ENCODE measurements around the gene OSBPL9.

The OSBPL9 gene

DNA sequence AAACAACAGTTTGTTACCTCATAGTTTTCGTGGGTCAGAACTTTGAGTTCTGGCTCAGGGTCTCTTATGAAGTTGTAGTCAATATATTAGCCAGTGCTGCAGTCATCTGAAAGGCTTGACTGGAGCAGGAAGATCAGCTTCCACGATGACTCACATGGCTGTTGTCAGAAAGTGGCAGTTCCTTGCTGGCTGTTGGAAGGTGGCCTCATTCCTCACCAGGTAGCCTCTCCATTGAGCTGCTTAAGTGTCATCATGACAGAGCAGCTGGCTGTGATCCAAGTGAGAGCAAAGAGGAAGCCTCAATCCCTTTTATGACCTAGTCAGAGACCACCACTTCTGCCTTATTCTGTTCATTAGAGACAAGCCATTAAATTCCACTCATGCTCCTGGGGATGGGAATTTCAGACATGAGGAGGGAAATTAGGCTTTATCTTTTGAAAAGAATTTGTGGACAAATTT, 5.6 kb downstream of the OSBPL9 start:
- no peak overlapping the region for H3K4me3 ChIP-seq (ENCODE audit: severe bottlenecking)
- ATAC-seq (ENCODE audit: low read depth) (peak; percentile 89), DNase-seq (ENCODE audit: low spot score) (peak; percentile 75)
- no peaks in the 10 kb centered on the region for H3K27me3 ChIP-seq (ENCODE audit: insufficient read depth, poor library complexity, severe bottlenecking)
- H3K9me3 ChIP-seq (ENCODE audit: severe bottlenecking): no peaks in the 10 kb centered on the region
- TF ChIP-seq, protein P1, sequence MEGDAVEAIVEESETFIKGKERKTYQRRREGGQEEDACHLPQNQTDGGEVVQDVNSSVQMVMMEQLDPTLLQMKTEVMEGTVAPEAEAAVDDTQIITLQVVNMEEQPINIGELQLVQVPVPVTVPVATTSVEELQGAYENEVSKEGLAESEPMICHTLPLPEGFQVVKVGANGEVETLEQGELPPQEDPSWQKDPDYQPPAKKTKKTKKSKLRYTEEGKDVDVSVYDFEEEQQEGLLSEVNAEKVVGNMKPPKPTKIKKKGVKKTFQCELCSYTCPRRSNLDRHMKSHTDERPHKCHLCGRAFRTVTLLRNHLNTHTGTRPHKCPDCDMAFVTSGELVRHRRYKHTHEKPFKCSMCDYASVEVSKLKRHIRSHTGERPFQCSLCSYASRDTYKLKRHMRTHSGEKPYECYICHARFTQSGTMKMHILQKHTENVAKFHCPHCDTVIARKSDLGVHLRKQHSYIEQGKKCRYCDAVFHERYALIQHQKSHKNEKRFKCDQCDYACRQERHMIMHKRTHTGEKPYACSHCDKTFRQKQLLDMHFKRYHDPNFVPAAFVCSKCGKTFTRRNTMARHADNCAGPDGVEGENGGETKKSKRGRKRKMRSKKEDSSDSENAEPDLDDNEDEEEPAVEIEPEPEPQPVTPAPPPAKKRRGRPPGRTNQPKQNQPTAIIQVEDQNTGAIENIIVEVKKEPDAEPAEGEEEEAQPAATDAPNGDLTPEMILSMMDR (IDR thresholded peaks at IDR 0.05; ENCODE audit: poor library complexity, severe bottlenecking): no peak
- H3K27ac ChIP-seq (ENCODE audit: poor library complexity, severe bottlenecking): peak overlapping the region; percentile 67
- no peaks in the 10 kb centered on the region for H3K36me3 ChIP-seq (ENCODE audit: low read depth)
- peaks cover 55% of the 10 kb centered on the region for H3K4me1 ChIP-seq (ENCODE audit: insufficient read depth, poor library complexity, severe bottlenecking)

DNA sequence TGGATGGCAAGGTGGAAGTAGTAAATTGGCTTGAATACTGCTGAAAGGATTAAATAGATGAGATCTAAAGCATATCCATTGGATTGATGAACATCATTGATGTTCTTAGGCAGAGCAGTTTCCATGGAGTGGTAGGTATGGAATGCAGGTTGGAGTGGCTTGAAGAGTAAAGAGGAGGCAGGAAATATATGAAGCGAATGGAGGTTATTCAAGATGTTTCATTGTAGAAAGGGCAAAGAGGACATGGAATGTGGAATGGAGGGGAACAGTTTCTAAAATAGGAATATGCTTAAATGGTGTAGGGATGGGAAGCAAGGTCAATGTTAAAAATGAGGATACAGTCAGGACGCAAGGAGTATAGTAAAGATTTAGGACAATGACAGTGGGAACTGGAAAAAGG, 6.1 kb downstream of the OSBPL9 start:
- Histone ChIP-seq H3K9me3 (ENCODE audit: severe bottlenecking) (no peaks in the 10 kb centered on the region), H3K4me1 (ENCODE audit: insufficient read depth, poor library complexity, severe bottlenecking) (peaks cover 55% of the 10 kb centered on the region), H3K36me3 (ENCODE audit: low read depth) (no peaks in the 10 kb centered on the region), H3K27ac (ENCODE audit: poor library complexity, severe bottlenecking) (peak overlapping the region; percentile 67), H3K27me3 (ENCODE audit: insufficient read depth, poor library complexity, severe bottlenecking) (no peaks in the 10 kb centered on the region), H3K4me3 (ENCODE audit: severe bottlenecking) (no peak overlapping the region)
- ATAC-seq (ENCODE audit: low read depth) (no peak), DNase-seq (ENCODE audit: low spot score) (no peak)
- TF ChIP-seq, protein P1 (IDR thresholded peaks at IDR 0.05; ENCODE audit: poor library complexity, severe bottlenecking): no peak

DNA sequence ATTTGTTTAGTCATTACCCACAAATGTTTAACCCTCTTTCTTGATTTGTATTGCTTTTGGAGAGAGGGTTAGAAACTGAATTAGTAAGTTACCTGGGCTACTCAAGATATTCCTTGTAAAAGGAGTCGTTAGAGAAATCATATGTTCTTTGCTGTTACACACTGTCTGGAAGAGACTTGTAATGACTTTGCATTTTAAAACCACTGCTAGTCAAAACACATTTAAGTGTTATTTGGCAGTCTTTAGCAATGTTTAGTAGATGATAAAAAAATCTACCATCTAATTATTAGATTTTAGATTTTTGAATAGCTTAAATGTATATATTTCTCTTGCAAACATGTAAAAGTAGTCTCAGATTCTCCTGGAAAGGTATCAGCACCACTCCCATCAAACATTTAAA, 6.6 kb downstream of the OSBPL9 start:
- no peaks in the 10 kb centered on the region for H3K27me3 ChIP-seq (ENCODE audit: insufficient read depth, poor library complexity, severe bottlenecking)
- ATAC-seq (ENCODE audit: low read depth) (no peak), DNase-seq (ENCODE audit: low spot score) (no peak)
- H3K9me3 ChIP-seq (ENCODE audit: severe bottlenecking): no peaks in the 10 kb centered on the region
- TF ChIP-seq, protein P1 (IDR thresholded peaks at IDR 0.05; ENCODE audit: poor library complexity, severe bottlenecking): no peak
- no peaks in the 10 kb centered on the region for H3K36me3 ChIP-seq (ENCODE audit: low read depth)
- H3K27ac ChIP-seq (ENCODE audit: poor library complexity, severe bottlenecking): peak overlapping the region; percentile 67
- H3K4me1 ChIP-seq (ENCODE audit: insufficient read depth, poor library complexity, severe bottlenecking): peaks cover 51% of the 10 kb centered on the region
- no peak overlapping the region for H3K4me3 ChIP-seq (ENCODE audit: severe bottlenecking)

DNA sequence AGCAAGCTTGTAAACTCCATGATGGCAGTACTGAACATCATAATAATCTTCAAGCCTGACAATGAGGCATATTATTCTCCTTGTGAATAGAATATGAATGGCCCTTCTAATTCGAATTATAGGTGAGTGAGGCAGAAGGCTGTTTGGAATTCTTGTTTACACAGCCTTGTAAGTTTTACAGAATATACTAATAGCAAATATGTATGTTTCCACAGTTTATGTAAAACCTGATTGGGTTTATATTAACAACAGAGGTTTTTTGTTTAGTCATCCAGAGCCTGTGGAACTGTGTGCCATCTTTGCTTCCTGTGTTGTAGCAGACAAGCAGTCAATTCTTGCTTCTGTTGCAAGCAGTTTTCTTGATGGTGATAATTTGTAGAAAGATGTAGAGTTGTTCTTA, 8.0 kb downstream of the OSBPL9 start:
- Histone ChIP-seq H3K9me3 (ENCODE audit: severe bottlenecking) (no peaks in the 10 kb centered on the region), H3K27me3 (ENCODE audit: insufficient read depth, poor library complexity, severe bottlenecking) (no peaks in the 10 kb centered on the region), H3K36me3 (ENCODE audit: low read depth) (no peaks in the 10 kb centered on the region; the same call in 1 of the 2 replicates), H3K4me1 (ENCODE audit: insufficient read depth, poor library complexity, severe bottlenecking) (peaks cover 37% of the 10 kb centered on the region), H3K4me3 (ENCODE audit: severe bottlenecking) (no peak overlapping the region), H3K27ac (ENCODE audit: poor library complexity, severe bottlenecking) (peak overlapping the region; percentile 19)
- ATAC-seq (ENCODE audit: low read depth) (no peak), DNase-seq (ENCODE audit: low spot score) (no peak)
- TF ChIP-seq, protein P1 (IDR thresholded peaks at IDR 0.05; ENCODE audit: poor library complexity, severe bottlenecking): no peak

DNA sequence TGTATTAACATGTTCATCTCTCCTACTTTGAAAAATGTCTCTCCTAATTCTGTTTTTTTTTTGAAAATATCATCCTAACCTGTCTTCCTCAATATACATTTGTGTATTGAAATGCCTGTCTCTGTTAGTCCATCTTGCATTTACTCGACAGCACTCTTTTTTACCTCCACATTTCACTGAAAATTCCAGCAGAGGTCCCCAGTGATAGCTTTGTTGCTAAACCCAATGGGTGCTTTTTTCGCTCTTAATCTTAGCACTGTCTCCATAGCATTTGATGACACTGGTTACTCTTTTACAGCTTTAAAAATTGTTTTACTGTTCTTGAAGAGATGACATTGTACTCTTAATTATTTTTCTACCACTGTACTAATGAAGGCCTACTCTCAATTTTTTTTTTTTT, 10.8 kb downstream of the OSBPL9 start:
- no peak for DNase-seq (ENCODE audit: low spot score)
- Histone ChIP-seq H3K4me1 (ENCODE audit: insufficient read depth, poor library complexity, severe bottlenecking) (peaks cover 13% of the 10 kb centered on the region), H3K9me3 (ENCODE audit: severe bottlenecking) (no peaks in the 10 kb centered on the region), H3K27ac (ENCODE audit: poor library complexity, severe bottlenecking) (no peak overlapping the region), H3K27me3 (ENCODE audit: insufficient read depth, poor library complexity, severe bottlenecking) (no peaks in the 10 kb centered on the region), H3K36me3 (ENCODE audit: low read depth) (no peaks in the 10 kb centered on the region; the same call in 1 of the 2 replicates), H3K4me3 (ENCODE audit: severe bottlenecking) (no peak overlapping the region)
- TF ChIP-seq, protein P1 (IDR thresholded peaks at IDR 0.05; ENCODE audit: poor library complexity, severe bottlenecking): peak; percentile 65
- ATAC-seq (ENCODE audit: low read depth): 0 out of 3 replicates have a peak, but pooled peaks have one; percentile 48

Measured in RWPE2 (cell line).